Fibroblast of mammary gland (primary cell): Measurements from ENCODE around the gene SCLT1.

Source experiments
- DNase-seq: peaks from one replicate; pipeline ENCODE4 v3.0.0-alpha.2; 2010; ENCODE audit warnings: low read depth
- H3K4me3 ChIP-seq: 2 replicates; pipeline ENCODE4 v1.5.1; 2011; ENCODE audit warnings: low read depth, mild to moderate bottlenecking, low read length, moderate library complexity; ENCODE audit not compliant: control insufficient read depth
- TF ChIP-seq, protein P1 (sequence below): conservative IDR thresholded peaks from 2 replicates; pipeline ENCODE4 v1.5.1; 2011; ENCODE audit warnings: low read depth, low read length, inconsistent platforms; ENCODE audit not compliant: control insufficient read depth, insufficient read depth

SCLT1 gene

DNA sequence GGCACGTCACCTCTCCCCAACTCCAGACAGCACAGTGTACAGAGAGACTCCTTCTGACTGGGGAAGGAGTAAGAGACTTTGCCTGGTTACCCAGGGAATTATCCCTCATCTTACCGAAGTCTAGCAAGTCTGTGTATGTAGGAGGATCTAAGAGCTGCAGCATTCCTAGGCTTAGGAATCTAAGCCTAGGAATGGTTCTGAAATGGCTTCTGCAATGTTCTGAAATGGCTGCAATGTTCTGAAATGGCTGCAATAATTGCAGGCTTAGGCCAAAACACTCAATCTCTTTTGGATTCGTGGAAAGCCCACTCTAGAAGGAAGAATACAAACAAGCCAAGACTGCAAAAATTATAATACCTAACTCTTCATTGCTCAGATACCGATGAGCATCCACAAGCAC is 106.4 kb downstream of the SCLT1 start:
- H3K4me3 ChIP-seq: no peak overlapping the region
- TF ChIP-seq, protein P1, sequence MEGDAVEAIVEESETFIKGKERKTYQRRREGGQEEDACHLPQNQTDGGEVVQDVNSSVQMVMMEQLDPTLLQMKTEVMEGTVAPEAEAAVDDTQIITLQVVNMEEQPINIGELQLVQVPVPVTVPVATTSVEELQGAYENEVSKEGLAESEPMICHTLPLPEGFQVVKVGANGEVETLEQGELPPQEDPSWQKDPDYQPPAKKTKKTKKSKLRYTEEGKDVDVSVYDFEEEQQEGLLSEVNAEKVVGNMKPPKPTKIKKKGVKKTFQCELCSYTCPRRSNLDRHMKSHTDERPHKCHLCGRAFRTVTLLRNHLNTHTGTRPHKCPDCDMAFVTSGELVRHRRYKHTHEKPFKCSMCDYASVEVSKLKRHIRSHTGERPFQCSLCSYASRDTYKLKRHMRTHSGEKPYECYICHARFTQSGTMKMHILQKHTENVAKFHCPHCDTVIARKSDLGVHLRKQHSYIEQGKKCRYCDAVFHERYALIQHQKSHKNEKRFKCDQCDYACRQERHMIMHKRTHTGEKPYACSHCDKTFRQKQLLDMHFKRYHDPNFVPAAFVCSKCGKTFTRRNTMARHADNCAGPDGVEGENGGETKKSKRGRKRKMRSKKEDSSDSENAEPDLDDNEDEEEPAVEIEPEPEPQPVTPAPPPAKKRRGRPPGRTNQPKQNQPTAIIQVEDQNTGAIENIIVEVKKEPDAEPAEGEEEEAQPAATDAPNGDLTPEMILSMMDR: no peak
- DNase-seq: no peak

DNA sequence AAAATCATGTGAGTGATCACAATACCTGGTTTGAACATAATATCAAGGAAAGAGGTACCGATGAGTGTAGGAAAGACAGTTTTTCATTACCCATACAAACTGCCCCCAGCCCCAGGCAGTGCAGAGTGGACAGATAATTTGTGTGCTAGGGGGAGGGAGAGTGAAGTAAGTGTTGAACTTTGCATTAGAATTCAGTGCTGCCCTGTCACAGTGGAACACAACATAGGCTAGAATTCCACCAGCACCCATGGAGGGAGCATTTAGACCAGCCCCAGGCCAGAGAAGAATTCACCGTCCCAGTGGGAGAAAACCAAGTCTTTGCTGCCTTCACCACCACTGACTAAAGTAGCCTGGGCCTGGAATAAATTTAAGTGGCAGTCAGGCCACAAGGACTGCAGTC is 107.3 kb downstream of the SCLT1 start:
- no peak overlapping the region for H3K4me3 ChIP-seq
- TF ChIP-seq, protein P1: no peak
- no peak for DNase-seq

DNA sequence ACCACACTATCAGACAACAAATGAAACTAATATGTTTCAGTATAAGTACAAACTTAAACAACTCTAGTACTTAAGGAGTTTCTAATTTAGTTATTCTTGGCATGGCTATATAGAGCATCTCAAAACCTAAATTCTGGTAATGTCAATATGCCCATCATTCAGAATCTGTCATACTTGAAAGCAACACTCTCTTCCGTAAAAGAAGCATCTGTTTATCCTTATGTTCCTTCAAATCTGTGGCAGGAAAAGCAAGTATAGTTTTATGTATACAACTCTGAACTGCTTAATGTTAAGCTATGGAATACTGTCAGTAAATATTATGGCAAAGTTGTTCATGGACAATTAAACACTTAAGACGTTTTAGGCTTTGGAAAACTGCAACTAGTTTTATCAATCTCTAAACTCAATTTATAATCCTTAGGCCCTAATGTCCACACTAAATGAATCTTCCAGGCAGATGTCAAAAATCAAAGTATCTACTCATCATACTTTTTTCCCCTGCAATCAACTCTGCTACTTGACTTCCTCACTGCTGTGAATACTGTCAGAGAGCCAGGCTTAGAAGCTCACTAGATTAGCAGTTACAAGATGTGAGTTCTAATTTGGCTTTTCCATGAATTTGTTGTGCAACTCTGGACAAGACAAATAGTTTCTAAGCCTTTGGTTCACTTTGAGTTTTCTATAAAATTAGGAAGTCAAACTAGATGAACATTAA is 109.4 kb downstream of the SCLT1 start:
- no peak overlapping the region for H3K4me3 ChIP-seq
- DNase-seq: no peak
- TF ChIP-seq, protein P1: no peak

DNA sequence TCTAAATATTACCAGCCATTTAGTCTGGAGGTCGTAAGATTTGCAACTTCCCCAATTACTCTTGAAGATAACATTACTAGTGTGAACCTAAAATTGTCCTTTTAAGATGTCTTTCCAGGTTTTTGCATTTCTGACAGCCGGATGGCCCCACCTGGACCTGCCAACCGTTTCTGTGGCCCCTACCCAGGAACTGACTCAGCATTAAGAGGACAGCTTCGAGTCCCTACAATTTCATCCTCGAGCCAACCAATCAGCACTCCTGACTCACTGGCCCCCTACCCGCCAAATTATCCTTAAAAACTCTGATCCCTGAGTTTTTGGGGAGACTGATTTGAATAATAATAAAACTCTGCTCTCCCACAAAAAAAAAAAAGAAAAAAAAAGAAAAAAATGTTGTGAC is 112.0 kb downstream of the SCLT1 start:
- H3K4me3 ChIP-seq: no peak overlapping the region
- DNase-seq: no peak
- TF ChIP-seq, protein P1: no peak

DNA sequence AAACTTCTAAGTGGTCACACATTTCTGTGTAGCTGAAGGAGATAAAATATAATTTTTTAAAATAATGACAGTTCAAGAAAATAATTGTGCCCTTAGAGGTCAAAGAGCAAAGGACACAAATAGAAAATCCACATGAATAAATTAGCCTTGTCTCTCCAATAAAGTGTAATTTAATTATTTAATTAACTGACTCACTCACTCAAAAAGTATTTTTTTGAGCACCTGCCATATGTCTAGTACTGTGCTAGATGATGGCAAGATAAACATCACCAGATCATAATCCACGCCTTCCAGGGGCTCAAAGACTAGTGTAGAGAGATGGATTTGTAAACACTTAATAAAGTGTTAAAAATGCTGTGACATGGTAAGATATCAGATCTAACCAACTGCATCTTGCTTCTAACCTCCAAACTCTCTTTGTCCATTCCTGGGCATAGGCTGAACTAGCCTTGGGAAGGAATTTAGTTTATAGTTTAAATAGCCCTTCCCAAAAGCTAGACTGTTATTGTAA is 112.5 kb downstream of the SCLT1 start:
- TF ChIP-seq, protein P1: no peak
- DNase-seq: no peak
- no peak overlapping the region for H3K4me3 ChIP-seq

DNA sequence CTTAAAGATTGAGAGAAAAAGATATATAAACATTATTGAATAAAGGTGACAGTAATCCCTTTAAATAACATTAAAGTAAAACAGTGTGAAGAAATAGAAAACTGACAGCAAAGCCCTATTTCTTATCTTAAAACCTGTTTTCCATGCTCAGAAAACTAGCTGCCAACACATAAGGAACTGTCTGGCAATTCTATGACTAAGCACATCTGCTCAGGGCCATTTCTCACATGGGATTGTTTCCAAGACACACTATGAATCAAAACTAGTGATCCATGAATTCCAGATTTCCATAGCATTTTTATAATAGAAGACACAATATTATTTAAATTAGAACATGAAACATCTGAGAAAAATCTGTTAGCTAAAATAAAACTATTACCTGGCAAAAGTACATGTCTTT is 113.4 kb downstream of the SCLT1 start:
- TF ChIP-seq, protein P1: no peak
- peak; percentile 86 for DNase-seq
- H3K4me3 ChIP-seq: no peak overlapping the region

DNA sequence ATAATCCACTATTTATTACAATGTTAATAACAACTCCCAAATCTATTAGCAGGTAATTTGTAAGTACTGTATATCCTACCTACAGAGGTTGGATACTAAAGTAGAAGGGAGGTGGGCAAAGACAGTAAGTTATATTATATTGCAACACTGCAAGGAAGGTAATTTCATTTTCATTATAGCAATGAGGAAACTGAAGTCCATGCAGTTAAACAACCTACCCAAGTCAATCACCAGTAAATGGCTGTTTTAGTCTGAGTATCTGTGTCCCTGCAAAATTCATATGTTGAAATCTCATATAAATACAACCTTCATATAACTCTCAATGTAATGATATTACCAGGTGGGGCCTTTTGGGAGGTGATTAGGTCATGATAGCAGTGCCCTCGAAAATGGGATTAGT is 114.4 kb downstream of the SCLT1 start:
- no peak for DNase-seq
- H3K4me3 ChIP-seq: no peak overlapping the region
- TF ChIP-seq, protein P1: no peak
